Stimulated activated CD8-positive, alpha-beta memory T cell treated with anti-CD3 and anti-CD28 coated beads, Interleukin-15, amount 100 ng/mL, for 24 hours (primary cell): ENCODE measurements around the gene HSD17B8.
A peak's percentile ranks its signal among the peaks of the same experiment; 100 is the strongest.

ENCODE experiments used
- DNase-seq: peaks from one replicate; pipeline ENCODE4 v3.0.0-alpha.2; 2020; ENCODE audit warnings: low read depth

HSD17B8 gene

GRCh38 chr6:33241968-33242367 lies 37.5 kb downstream of the HSD17B8 start:
- DNase-seq = no peak

- DNase-seq = no peak
These were observed 39.0 kb downstream of the HSD17B8 start for GRCh38 chr6:33243476-33243875.

GRCh38 chr6:33247977-33248642 lies 43.7 kb downstream of the HSD17B8 start:
- DNase-seq = peak; percentile 79

- DNase-seq = peak; percentile 24
These were observed 44.1 kb downstream of the HSD17B8 start for GRCh38 chr6:33248643-33248931.

GRCh38 chr6:33248932-33249731 lies 44.7 kb downstream of the HSD17B8 start:
- peak; percentile 77 for DNase-seq

- no peak for DNase-seq
These were observed 45.5 kb downstream of the HSD17B8 start for GRCh38 chr6:33249732-33250630.

GRCh38 chr6:33250731-33251130 lies 46.3 kb downstream of the HSD17B8 start:
- no peak for DNase-seq

GRCh38 chr6:33251395-33252012 lies 47.0 kb downstream of the HSD17B8 start:
- DNase-seq = no peak

GRCh38 chr6:33252759-33253158 lies 48.3 kb downstream of the HSD17B8 start:
- DNase-seq = no peak

- no peak for DNase-seq
These were observed 50.1 kb downstream of the HSD17B8 start for GRCh38 chr6:33254591-33254990.
